ENCODE results near the gene R3HDM1. TPM values are rescaled to one million over a fixed set of nuclear protein-coding genes. Genes with fewer than 3 reads are reported as not detected.

Gene R3HDM1
- 8.5 and 12.4 TPM in 2 replicates for total RNA-seq

GRCh38 chr2:135531231-135532197 is at the start of gene R3HDM1:
Gene R3HDM1, plus strand, starts transcription at chr2:135531484. Its CDS starts 73,362 bp downstream, at chr2:135604846.

GRCh38 chr2:135530313-135531230 is 712 bp upstream of the R3HDM1 start, which contains the start of gene ZRANB3:
Gene ZRANB3, minus strand, starts transcription at chr2:135531218.

GRCh38 chr2:135741395-135742324 is 210.4 kb downstream of the R3HDM1 start, which contains the start of gene UBXN4:
Gene UBXN4, plus strand, starts transcription at chr2:135741855. Its CDS starts 75 bp downstream, at chr2:135741930.

Other genes starting within 250 kb of the R3HDM1 start
- gene ZRANB3, start 266 bp upstream of the R3HDM1 start, total RNA-seq = 1.6 and 7.5 TPM in 2 replicates
- 37.7 and 40.1 TPM in 2 replicates for gene UBXN4, start 210.4 kb downstream of the R3HDM1 start, total RNA-seq